GM21619 (cell line): ENCODE measurements around the gene OR51A7.
"Not testable (repeated sequence)": the region's sequence is repeated elsewhere in the genome, so short reads cannot be mapped to it uniquely, and the experiment has no call there.

Experiments
- ATAC-seq: cut with Tn5 transposase; IDR thresholded peaks from one replicate; pipeline ENCODE4 v1.9.1; 2021; ENCODE audit not compliant: unreplicated experiment

OR51A7 gene

DNA sequence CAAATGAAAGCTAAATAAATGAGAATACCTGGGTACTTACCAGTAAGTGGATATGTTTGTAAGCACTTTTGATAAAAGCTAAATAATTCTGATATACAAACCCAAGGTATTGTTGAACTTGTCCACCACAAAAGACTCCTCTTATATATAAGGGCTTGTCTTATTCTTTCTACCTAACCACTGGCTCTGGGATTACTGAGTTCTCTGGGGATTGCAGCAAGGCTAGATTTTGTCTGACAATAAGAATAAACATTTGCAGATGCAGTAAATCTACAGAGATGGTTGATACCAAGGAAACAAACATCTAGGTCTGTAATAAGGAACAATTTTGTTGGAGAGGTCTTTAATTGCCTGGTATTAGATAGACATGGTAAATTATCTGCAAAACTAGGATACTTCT lies 43.9 kb downstream of the OR51A7 start, which contains the start of gene OR51A4:
Gene OR51A4, minus strand, starts transcription at position 101 of the 400 bp plus-strand sequence. CDS start 505 bp downstream, outside the sequence.
- ATAC-seq, result no peak

DNA sequence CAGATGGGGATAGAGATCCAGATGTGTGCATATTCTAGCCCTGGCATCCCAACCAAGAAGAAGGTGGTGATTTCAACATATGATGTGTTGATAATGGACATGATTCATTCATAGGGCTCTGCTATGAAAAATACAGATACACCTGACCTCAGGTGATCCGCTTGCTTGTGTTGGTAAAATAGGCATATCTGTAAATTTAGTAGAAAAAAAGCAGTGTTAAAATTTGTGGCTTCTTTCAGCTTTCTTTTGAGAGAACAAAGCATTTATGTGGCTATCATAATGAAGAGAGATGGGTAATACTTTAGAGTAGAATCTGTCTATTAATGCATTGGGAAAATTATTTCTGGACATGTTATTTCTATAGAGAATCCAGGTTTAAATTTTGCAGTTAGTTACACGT lies 52.0 kb downstream of the OR51A7 start, which contains the start of gene OR51A2:
Gene OR51A2, minus strand, starts transcription at position 101 of the 400 bp plus-strand sequence. Its CDS starts 0 bp downstream, at position 101.
- not testable (repeated sequence) for ATAC-seq

DNA sequence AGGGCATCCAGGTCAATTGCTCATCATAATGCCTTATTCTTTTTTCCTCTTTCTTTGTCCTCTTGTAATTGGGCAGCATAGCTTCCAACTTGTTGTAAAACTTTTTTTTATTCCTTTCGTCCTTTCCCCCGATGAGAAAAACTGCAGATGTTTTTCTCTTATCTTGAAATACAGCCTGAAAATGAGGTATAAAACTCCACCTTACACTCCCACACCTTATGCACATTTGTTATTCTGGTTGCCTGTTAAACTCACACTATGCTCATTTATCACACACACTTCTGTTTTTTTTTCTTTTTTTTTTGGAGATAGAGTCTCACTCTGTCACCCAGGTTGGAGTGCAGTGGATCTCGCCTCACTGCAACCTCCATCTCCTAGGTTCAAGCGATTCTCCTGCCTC lies 53.8 kb downstream of the OR51A7 start:
- ATAC-seq, result no peak
